ENCODE measurements around the gene SETBP1. TPM values are rescaled to one million over a fixed set of nuclear protein-coding genes. Genes with fewer than 3 reads are reported as not detected.

SETBP1 gene
- total and polyA plus RNA-seq, 2 of the 4 experiments (the other 2 are of a cell fraction): 0.19 to 0.36 TPM

DNA sequence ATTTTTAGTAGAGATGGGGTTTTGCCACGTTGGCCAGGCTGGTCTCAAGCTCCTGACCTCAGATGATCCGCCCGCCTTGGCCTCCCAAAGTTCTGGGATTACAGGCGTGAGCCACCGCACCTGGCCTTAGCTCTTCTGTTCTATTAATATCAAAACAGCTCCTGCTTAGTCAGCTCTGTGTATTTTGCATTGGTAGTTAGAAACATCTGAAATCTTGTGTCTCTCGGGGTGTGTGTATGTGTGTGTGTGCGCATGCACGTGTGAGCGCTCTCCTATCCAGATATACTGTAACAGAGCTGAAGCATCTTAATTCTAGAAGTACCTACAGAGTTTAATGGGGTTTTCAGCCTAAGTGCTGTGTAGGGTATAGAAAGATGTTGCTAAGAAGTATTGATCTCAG, 33.7 kb downstream of the SETBP1 start:
- no peak overlapping the region for H4K5ac ChIP-seq (ENCODE audit: low read depth, low read length)
- H2BK20ac ChIP-seq (ENCODE audit: low read depth, low read length): no peak overlapping the region
- H3K4me1 ChIP-seq (ENCODE audit: control insufficient read depth, insufficient read depth, low read length): no peaks in the 10 kb centered on the region; the same call in 1 of the 2 replicates
- H2BK120ac ChIP-seq (ENCODE audit: low read depth, low read length): no peak overlapping the region
- H3K9me1 ChIP-seq (ENCODE audit: insufficient read depth, low read length): no peaks in the 10 kb centered on the region
- no peak overlapping the region for H3K56ac ChIP-seq (ENCODE audit: extremely low read depth, insufficient read depth, low read length)
- in situ Hi-C loops (cut with MboI; ENCODE audit: low sequenced_read_pairs): no loop called here
- DNase-seq (no peak), ATAC-seq (ENCODE audit: low read depth) (no peak)
- ChIA-PET CTCF (no interaction called here), POLR2A (ENCODE audit: unreplicated experiment) (no interaction called here)
- BruUV-seq (replicated peaks): no TSS peak
- no peaks in the 10 kb centered on the region for H3K36me3 ChIP-seq (ENCODE audit: control insufficient read depth, insufficient read depth, low read length)
- H3K18ac ChIP-seq (ENCODE audit: low read depth, low read length): no peak overlapping the region
- no peak overlapping the region for H4K91ac ChIP-seq (ENCODE audit: insufficient read depth, low read depth, low read length)
- H2BK15ac ChIP-seq (ENCODE audit: low read depth, low read length): no peak overlapping the region
- H3K4me2 ChIP-seq (ENCODE audit: low read depth, low read length): no peak overlapping the region
- no peak overlapping the region for H3K27ac ChIP-seq (ENCODE audit: insufficient read depth, low read length)
- no peak overlapping the region for H4K8ac ChIP-seq (ENCODE audit: low read depth in 2 of 2, low read length in 2 of 2)
- H3K9ac ChIP-seq (ENCODE audit: low read depth, low read length): no peak overlapping the region
- no CpG with 5 or more reads among the region's 9 CpGs for WGBS, 2 experiments (ENCODE audit: extremely low coverage in 2 of 2, insufficient read length in 1 of 2)
- no peak overlapping the region for H3K4me3 ChIP-seq (ENCODE audit: insufficient read depth, low read depth, low read length)
- H2AK9ac ChIP-seq (replicated peaks; ENCODE audit: low read depth, low read length, poor library complexity): no peak overlapping the region
- TF ChIP-seq POLR2A (IDR thresholded peaks at IDR 0.05; ENCODE audit: low read depth, low read length): no peak
- TF ChIP-seq RCOR1 (IDR thresholded peaks at IDR 0.05; ENCODE audit: insufficient replicate concordance, low read length): no peak
- no peak for TF ChIP-seq CHD1 (IDR thresholded peaks at IDR 0.05; ENCODE audit: low read depth, low read length)
- TF ChIP-seq, protein P1, sequence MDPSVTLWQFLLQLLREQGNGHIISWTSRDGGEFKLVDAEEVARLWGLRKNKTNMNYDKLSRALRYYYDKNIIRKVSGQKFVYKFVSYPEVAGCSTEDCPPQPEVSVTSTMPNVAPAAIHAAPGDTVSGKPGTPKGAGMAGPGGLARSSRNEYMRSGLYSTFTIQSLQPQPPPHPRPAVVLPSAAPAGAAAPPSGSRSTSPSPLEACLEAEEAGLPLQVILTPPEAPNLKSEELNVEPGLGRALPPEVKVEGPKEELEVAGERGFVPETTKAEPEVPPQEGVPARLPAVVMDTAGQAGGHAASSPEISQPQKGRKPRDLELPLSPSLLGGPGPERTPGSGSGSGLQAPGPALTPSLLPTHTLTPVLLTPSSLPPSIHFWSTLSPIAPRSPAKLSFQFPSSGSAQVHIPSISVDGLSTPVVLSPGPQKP (IDR thresholded peaks at IDR 0.05; ENCODE audit: borderline replicate concordance, low read depth, low read length): no peak
- no peak for TF ChIP-seq FOS (IDR thresholded peaks at IDR 0.05; ENCODE audit: low read depth, low read length)
- TF ChIP-seq, protein P2, sequence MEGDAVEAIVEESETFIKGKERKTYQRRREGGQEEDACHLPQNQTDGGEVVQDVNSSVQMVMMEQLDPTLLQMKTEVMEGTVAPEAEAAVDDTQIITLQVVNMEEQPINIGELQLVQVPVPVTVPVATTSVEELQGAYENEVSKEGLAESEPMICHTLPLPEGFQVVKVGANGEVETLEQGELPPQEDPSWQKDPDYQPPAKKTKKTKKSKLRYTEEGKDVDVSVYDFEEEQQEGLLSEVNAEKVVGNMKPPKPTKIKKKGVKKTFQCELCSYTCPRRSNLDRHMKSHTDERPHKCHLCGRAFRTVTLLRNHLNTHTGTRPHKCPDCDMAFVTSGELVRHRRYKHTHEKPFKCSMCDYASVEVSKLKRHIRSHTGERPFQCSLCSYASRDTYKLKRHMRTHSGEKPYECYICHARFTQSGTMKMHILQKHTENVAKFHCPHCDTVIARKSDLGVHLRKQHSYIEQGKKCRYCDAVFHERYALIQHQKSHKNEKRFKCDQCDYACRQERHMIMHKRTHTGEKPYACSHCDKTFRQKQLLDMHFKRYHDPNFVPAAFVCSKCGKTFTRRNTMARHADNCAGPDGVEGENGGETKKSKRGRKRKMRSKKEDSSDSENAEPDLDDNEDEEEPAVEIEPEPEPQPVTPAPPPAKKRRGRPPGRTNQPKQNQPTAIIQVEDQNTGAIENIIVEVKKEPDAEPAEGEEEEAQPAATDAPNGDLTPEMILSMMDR (conservative IDR thresholded peaks at IDR 0.05; ENCODE audit: low read depth, low read length): no peak
- TF ChIP-seq RFX5 (IDR thresholded peaks at IDR 0.05; ENCODE audit: low read depth, low read length): no peak
- TF ChIP-seq SMC3 (IDR thresholded peaks at IDR 0.05; ENCODE audit: low read depth, low read length): no peak
- TF ChIP-seq BHLHE40 (IDR thresholded peaks at IDR 0.05; ENCODE audit: low read depth, low read length): no peak
- TF ChIP-seq MXI1 (IDR thresholded peaks at IDR 0.05; ENCODE audit: borderline replicate concordance, low read depth, low read length): no peak
- TF ChIP-seq MAFK (IDR thresholded peaks at IDR 0.05; ENCODE audit: low read depth, low read length): no peak
- no peak for TF ChIP-seq CEBPB (IDR thresholded peaks at IDR 0.05; ENCODE audit: low read depth, low read length)
- no peak for TF ChIP-seq RAD21 (IDR thresholded peaks at IDR 0.05; ENCODE audit: low read length)
- TF ChIP-seq, protein P3, sequence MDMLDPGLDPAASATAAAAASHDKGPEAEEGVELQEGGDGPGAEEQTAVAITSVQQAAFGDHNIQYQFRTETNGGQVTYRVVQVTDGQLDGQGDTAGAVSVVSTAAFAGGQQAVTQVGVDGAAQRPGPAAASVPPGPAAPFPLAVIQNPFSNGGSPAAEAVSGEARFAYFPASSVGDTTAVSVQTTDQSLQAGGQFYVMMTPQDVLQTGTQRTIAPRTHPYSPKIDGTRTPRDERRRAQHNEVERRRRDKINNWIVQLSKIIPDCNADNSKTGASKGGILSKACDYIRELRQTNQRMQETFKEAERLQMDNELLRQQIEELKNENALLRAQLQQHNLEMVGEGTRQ (IDR thresholded peaks at IDR 0.05; ENCODE audit: low read depth, low read length): no peak
- TF ChIP-seq NFE2L2 (IDR thresholded peaks at IDR 0.05; ENCODE audit: low read depth, low read length): no peak
- TF ChIP-seq MAZ (IDR thresholded peaks at IDR 0.05; ENCODE audit: borderline replicate concordance, low read depth, low read length): no peak
- H2AFZ ChIP-seq (replicated peaks; ENCODE audit: low read length, poor library complexity): no peak overlapping the region
- intact Hi-C loops (cut with micrococcal nuclease): no loop called here
- H3K79me1 ChIP-seq (ENCODE audit: low read depth in 1 of 2, low read length in 2 of 2): no peaks in the 10 kb centered on the region
- H3K27me3 ChIP-seq (ENCODE audit: control insufficient read depth, insufficient read depth, low read length): no peaks in the 10 kb centered on the region
- H3K4ac ChIP-seq (ENCODE audit: low read depth, low read length): no peak overlapping the region
- no peak overlapping the region for H2BK5ac ChIP-seq (ENCODE audit: low read depth, low read length, poor library complexity, severe bottlenecking)
- no peak overlapping the region for H3K23ac ChIP-seq (ENCODE audit: low read depth, low read length)
- H3K9me3 ChIP-seq (ENCODE audit: control insufficient read depth, insufficient read depth, low read length): no peaks in the 10 kb centered on the region
- no peak overlapping the region for H3K14ac ChIP-seq (replicated peaks; ENCODE audit: low read depth, low read length)
- H2AK5ac ChIP-seq (ENCODE audit: low read depth, low read length): no peak overlapping the region
- H4K20me1 ChIP-seq (ENCODE audit: insufficient read depth, low read length): no peaks in the 10 kb centered on the region
- dilution Hi-C loops (cut with HindIII; ENCODE audit: low sequenced_read_pairs, unreplicated experiment): no loop called here

Measured in IMR-90 (cell line).